GM19455 (cell line): ENCODE data around the gene TNFRSF8.

ENCODE experiments used
- ATAC-seq: cut with Tn5 transposase; IDR thresholded peaks from one replicate; pipeline ENCODE4 v1.9.1; 2021; ENCODE audit not compliant: unreplicated experiment

The TNFRSF8 gene

DNA sequence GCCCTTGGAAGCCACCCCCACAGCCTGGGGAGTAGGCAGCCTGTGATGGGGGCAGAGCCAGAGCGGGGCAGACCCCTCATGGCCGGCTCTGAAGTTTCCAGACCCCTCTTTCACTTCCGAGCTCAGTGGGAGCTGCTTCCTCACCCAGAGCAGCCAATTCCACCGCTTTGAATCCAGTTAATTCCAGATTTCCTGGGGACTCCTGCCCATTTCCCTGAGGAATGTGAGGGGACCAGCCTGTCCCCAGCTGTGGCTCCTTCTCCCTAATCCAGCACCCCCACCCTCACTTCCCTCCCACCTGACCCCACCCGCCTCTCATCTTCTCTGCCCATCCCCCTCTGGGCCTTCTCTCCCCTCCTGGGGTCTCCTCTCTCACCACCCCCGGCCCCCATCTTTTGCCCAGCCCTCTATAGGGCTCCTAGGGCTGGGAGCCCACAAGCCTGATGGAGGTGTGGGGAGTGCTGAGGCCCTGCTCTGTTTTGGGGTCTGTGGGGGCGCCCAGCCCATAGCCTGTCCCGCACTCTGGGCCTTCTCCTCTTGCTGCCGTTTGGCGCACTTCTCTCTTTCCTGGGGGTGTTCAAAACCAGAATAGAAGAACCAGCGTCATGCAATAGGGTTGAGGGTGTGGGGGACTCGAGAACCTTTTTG is 77.5 kb downstream of the TNFRSF8 start:
- no peak for ATAC-seq

GRCh38 chr1:12141163-12141850 is 78.2 kb downstream of the TNFRSF8 start:
- no peak for ATAC-seq

GRCh38 chr1:12142141-12142823 is 79.2 kb downstream of the TNFRSF8 start:
- ATAC-seq: no peak

DNA sequence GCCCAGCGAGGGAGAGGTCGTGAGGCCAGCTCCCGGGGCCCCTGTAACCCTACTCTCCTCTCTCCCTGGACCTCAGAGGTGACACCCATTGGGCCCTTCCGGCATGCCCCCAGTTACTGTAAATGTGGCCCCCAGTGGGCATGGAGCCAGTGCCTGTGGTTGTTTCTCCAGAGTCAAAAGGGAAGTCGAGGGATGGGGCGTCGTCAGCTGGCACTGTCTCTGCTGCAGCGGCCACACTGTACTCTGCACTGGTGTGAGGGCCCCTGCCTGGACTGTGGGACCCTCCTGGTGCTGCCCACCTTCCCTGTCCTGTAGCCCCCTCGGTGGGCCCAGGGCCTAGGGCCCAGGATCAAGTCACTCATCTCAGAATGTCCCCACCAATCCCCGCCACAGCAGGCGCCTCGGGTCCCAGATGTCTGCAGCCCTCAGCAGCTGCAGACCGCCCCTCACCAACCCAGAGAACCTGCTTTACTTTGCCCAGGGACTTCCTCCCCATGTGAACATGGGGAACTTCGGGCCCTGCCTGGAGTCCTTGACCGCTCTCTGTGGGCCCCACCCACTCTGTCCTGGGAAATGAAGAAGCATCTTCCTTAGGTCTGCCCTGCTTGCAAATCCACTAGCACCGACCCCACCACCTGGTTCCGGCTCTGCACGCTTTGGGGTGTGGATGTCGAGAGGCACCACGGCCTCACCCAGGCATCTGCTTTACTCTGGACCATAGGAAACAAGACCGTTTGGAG is 80.0 kb downstream of the TNFRSF8 start:
- no peak for ATAC-seq

DNA sequence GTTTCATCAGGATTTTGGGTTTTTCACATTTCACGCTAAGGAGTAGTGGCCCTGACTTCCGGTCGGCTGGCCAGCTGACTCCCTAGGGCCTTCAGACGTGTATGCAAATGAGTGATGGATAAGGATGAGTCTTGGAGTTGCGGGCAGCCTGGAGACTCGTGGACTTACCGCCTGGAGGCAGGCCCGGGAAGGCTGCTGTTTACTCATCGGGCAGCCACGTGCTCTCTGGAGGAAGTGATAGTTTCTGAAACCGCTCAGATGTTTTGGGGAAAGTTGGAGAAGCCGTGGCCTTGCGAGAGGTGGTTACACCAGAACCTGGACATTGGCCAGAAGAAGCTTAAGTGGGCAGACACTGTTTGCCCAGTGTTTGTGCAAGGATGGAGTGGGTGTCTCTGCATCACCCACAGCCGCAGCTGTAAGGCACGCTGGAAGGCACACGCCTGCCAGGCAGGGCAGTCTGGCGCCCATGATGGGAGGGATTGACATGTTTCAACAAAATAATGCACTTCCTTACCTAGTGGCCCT is 80.6 kb downstream of the TNFRSF8 start:
- ATAC-seq: no peak

DNA sequence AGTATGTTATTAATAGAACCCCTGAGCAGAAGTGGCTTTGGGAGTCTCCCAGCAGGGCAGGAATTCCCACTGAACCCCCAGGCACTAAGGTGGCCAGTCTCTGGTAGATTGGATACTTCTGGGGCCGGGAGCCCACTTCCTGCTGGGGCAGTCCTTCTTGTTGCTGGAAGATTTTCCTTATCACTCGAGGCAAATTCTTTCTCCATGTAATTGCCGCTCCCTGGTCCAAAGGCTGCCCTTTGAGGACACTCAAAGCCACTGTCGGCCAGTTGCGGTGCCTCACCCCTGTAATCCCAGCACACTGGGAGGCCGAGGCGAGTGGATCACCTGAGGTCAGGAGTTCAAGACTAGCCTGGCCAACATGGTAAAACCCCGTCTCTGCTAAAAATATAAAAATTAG is 81.1 kb downstream of the TNFRSF8 start:
- no peak for ATAC-seq

DNA sequence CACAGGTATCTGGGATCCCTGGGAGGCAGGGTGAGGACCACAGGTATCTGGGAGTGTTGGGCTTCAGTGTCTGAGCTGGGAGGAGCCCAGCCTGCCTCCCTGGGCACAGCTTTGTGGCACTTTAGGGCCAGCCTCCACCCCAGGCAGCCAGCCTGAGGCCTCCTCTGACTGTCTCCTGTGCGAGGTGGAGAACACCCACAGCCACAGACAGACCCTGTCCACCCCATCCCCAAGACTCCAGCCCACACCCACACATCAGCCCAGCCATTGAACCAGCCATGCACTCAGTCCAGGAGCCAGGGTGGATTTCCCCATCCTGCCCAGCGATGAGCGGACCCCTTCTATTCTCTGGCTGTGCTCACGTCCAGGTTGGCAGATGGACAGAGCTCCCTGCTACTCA is 81.9 kb downstream of the TNFRSF8 start:
- no peak for ATAC-seq

GRCh38 chr1:12145616-12146342 is 82.7 kb downstream of the TNFRSF8 start:
- ATAC-seq: no peak

DNA sequence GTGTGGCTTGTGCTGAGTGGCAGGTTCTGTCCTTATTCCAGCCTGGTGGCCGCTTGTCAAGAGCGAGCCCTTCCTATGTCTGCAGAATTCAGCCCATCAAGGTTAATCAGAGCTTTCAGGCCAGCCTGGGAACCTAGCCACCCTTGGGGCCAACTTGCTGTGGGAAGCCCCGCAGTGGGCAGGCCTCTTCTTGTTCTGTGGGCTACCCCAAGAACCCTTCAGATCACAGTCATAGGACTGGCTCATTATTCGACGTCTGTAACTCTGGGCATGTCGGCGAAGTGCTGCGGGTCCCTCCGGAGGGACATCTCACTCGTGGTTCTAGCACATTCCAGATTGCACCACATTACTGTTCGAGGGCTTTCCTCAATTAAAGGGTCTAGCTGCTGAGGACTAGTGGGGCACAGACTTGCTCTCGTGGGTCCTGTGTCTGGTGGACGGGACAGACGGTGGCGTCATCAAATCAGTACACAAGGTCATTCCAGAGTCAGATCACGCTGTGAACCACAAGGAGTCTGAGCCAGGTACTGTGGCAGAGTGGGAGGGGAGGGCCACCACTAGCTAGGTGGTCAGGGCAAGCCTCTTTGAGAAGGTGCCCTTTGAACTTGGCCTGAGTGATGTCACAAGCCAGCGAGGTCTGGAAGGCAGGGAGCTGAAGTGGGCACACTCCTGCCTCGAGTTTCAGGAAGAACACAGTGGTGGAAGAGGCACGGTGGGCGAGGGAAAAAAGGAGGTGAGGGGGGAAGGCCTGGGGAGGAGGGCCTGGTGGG is 83.4 kb downstream of the TNFRSF8 start:
- ATAC-seq: no peak

- ATAC-seq: no peak
Measured at GRCh38 chr1:12147201-12147701, 84.1 kb downstream of the TNFRSF8 start.

- ATAC-seq: no peak
Measured at GRCh38 chr1:12148160-12148957, 85.3 kb downstream of the TNFRSF8 start.

DNA sequence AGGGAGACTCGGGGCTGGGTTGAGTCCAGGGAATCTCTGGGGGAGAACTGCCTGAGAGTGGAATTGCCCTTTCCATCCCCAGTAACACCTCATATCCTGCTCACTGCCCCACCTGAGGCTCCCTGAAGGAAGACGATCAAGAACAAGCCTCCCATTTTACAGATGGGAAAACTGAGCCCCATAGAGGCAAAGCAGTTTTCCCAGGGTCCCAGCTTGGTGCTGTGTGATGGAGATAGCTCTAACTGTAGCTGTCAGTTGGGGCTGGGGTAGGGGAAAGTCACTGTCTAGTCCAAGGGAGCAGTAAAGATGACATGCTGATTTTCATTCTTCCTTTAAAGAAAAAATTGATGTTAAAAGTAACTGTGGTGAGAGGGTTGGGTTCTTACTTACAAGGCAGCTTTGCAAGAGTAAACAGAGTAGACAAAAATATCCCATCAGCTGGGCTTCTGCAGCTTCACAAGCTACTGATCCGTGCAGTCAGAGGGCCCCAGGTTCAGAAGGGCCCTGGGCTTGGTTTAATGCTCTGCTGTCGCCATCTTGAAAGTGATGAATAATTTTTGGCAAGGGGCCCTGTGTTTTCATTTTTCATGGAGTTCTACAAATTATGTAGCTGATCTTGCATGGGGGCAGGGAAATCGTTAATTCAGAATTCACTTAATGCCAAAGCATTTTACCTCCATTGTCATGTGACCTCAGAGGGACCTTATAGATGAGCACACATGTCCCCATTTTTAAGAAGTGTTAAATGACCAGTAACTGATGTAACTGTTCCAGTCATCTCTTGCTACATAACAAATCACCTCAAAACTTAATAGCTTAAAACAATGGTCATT is 86.1 kb downstream of the TNFRSF8 start:
- no peak for ATAC-seq

DNA sequence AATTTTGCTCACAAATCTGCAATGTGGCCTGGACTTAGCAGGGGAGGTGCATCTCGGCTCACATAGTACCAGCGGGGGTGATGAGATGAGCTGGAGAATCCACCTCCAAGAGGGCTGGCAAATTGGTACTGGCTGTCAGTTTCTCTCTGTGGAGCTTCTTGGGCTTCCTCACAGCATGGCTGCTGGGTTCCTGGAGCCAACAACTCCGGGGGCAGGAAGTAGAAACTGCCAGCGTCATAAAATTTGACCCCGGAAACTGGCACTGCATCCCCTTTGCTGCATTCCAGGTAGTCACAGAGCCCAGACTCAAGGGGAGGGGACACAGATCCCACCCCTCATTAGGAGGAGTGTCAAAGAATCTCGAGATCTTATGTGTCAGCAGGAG is 86.7 kb downstream of the TNFRSF8 start:
- ATAC-seq: no peak

GRCh38 chr1:12150456-12151200 is 87.5 kb downstream of the TNFRSF8 start:
- ATAC-seq: no peak

- ATAC-seq: no peak
Measured at GRCh38 chr1:12151465-12151864, 88.4 kb downstream of the TNFRSF8 start.

GRCh38 chr1:12152113-12152891 is 89.2 kb downstream of the TNFRSF8 start:
- ATAC-seq: peak; percentile 68
